IMR-90 (cell line): ENCODE measurements around the gene OR6C65. TPM values are rescaled to one million over a fixed set of nuclear protein-coding genes. Genes with fewer than 3 reads are reported as not detected.

ENCODE experiments used
- ATAC-seq: fragments of 200-7000 bp; cut with Tn5 transposase; 2 replicates; pipeline ENCODE4 v1.9.1; 2020; ENCODE audit warnings: low read depth, mild to moderate bottlenecking, moderate library complexity
- BruUV-seq: library from RNA; stranded (reverse); fragments of 400-500 nt; replicated peaks from 2 replicates; lab custom pipeline; 2021; lab: Mats Ljungman, UMichigan
- CTCF ChIA-PET: fragments of 300-600 bp; formaldehyde crosslinking; extraction: SDS; loops from one replicate; lab custom pipeline; 2021; ENCODE audit warnings: antibody characterized with exemption; lab: Yijun Ruan, JAX
- POLR2A ChIA-PET: fragments of 300-600 bp; sonication (Branson Sonifier 250); formaldehyde crosslinking; loops from one replicate; lab custom pipeline; 2022; ENCODE audit warnings: antibody characterized with exemption; ENCODE audit not compliant: unreplicated experiment; lab: Charles Lee
- DNase-seq: peaks from one replicate; pipeline ENCODE4 v3.0.0; 2013
- H2AFZ ChIP-seq: replicated peaks from 2 replicates; pipeline ENCODE3; 2013; ENCODE audit warnings: low read length, mild to moderate bottlenecking; ENCODE audit not compliant: poor library complexity
- H2AK5ac ChIP-seq: 2 replicates; pipeline ENCODE4 v1.6.1; 2013; ENCODE audit warnings: low read depth, low read length, inconsistent platforms
- H2AK9ac ChIP-seq: replicated peaks from 2 replicates; pipeline ENCODE3; 2013; ENCODE audit warnings: mild to moderate bottlenecking, low read depth, low read length, moderate library complexity; ENCODE audit not compliant: poor library complexity
- H2BK120ac ChIP-seq: 2 replicates; pipeline ENCODE4 v1.6.1; 2013; ENCODE audit warnings: low read depth, low read length, inconsistent platforms
- H2BK15ac ChIP-seq: 3 replicates; pipeline ENCODE4 v1.6.1; 2013; ENCODE audit warnings: low read depth, low read length, inconsistent platforms
- H2BK20ac ChIP-seq: 2 replicates; pipeline ENCODE4 v1.6.1; 2013; ENCODE audit warnings: low read depth, mild to moderate bottlenecking, inconsistent platforms, low read length, moderate library complexity
- H2BK5ac ChIP-seq: 2 replicates; pipeline ENCODE4 v1.6.1; 2013; ENCODE audit warnings: mild to moderate bottlenecking, low read depth, low read length, inconsistent platforms; ENCODE audit not compliant: poor library complexity, severe bottlenecking
- H3K14ac ChIP-seq: replicated peaks from 2 replicates; pipeline ENCODE4 v1.6.1; 2013; ENCODE audit warnings: low read depth, low read length, inconsistent platforms
- H3K18ac ChIP-seq: 2 replicates; pipeline ENCODE4 v1.6.1; 2013; ENCODE audit warnings: low read depth, low read length, control low read depth
- H3K23ac ChIP-seq: 2 replicates; pipeline ENCODE4 v1.6.1; 2013; ENCODE audit warnings: low read depth, low read length, inconsistent platforms
- H3K27ac ChIP-seq: 2 replicates; pipeline ENCODE4 v1.5.1; 2013; ENCODE audit warnings: mild to moderate bottlenecking, control low read depth, low read length; ENCODE audit not compliant: insufficient read depth
- H3K27me3 ChIP-seq: 2 replicates; pipeline ENCODE4 v1.6.1; 2013; ENCODE audit warnings: low read length; ENCODE audit not compliant: control insufficient read depth, insufficient read depth
- H3K36me3 ChIP-seq: 2 replicates; pipeline ENCODE4 v1.6.1; 2013; ENCODE audit warnings: low read length, mixed read lengths; ENCODE audit not compliant: control insufficient read depth, insufficient read depth
- H3K4ac ChIP-seq: 2 replicates; pipeline ENCODE4 v1.6.1; 2013; ENCODE audit warnings: low read depth, low read length, inconsistent platforms
- H3K4me1 ChIP-seq: 2 replicates; pipeline ENCODE4 v1.6.1; 2013; ENCODE audit warnings: low read length, mixed read lengths; ENCODE audit not compliant: control insufficient read depth, insufficient read depth
- H3K4me2 ChIP-seq: 2 replicates; pipeline ENCODE4 v1.6.1; 2013; ENCODE audit warnings: low read depth, mild to moderate bottlenecking, control low read depth, low read length, moderate library complexity
- H3K4me3 ChIP-seq: 2 replicates; pipeline ENCODE4 v1.5.1; 2013; ENCODE audit warnings: low read depth, mild to moderate bottlenecking, control low read depth, low read length, moderate library complexity; ENCODE audit not compliant: insufficient read depth
- H3K56ac ChIP-seq: 2 replicates; pipeline ENCODE4 v1.6.1; 2013; ENCODE audit warnings: low read length, inconsistent platforms; ENCODE audit not compliant: insufficient read depth; ENCODE audit errors: extremely low read depth
- H3K79me1 ChIP-seq, 2 experiments: 2 replicates each; pipeline ENCODE4 v1.6.1; 2013; ENCODE audit warnings: low read length in 2 of 2, inconsistent platforms in 1 of 2, low read depth in 1 of 2
- H3K9ac ChIP-seq: 2 replicates; pipeline ENCODE4 v1.6.1; 2013; ENCODE audit warnings: low read depth, low read length, control low read depth
- H3K9me1 ChIP-seq: 2 replicates; pipeline ENCODE4 v1.6.1; 2013; ENCODE audit warnings: low read length, inconsistent platforms; ENCODE audit not compliant: insufficient read depth
- H3K9me3 ChIP-seq: 2 replicates; pipeline ENCODE4 v1.6.1; 2013; ENCODE audit warnings: low read length; ENCODE audit not compliant: control insufficient read depth, insufficient read depth
- H4K20me1 ChIP-seq: 2 replicates; pipeline ENCODE4 v1.6.1; 2013; ENCODE audit warnings: low read length, inconsistent platforms; ENCODE audit not compliant: insufficient read depth
- H4K5ac ChIP-seq: 2 replicates; pipeline ENCODE4 v1.6.1; 2013; ENCODE audit warnings: mild to moderate bottlenecking, low read depth, low read length, control low read depth
- H4K8ac ChIP-seq, 2 experiments: 2 replicates each; pipeline ENCODE4 v1.6.1; 2013; ENCODE audit warnings: low read depth in 2 of 2, low read length in 2 of 2, control low read depth in 1 of 2, inconsistent platforms in 1 of 2
- H4K91ac ChIP-seq: 2 replicates; pipeline ENCODE4 v1.6.1; 2013; ENCODE audit warnings: low read depth, low read length, inconsistent platforms; ENCODE audit not compliant: insufficient read depth
- BHLHE40 ChIP-seq: fragments of 150-350 bp; IDR thresholded peaks from 2 replicates; pipeline ENCODE4 v1.6.1; 2016; ENCODE audit warnings: mild to moderate bottlenecking, low read depth, low read length
- CEBPB ChIP-seq: IDR thresholded peaks from 2 replicates; pipeline ENCODE4 v1.6.1; 2012; ENCODE audit warnings: low read depth, low read length, improper control_type of control experiment
- CHD1 ChIP-seq: IDR thresholded peaks from 2 replicates; pipeline ENCODE4 v1.6.1; 2012; ENCODE audit warnings: low read depth, low read length, improper control_type of control experiment
- FOS ChIP-seq: fragments of 150-350 bp; IDR thresholded peaks from 2 replicates; pipeline ENCODE4 v1.6.1; 2016; ENCODE audit warnings: low read depth, low read length
- MAZ ChIP-seq: IDR thresholded peaks from 2 replicates; pipeline ENCODE4 v1.6.1; 2012; ENCODE audit warnings: low read depth, mild to moderate bottlenecking, low read length, improper control_type of control experiment, moderate library complexity, borderline replicate concordance
- SMC3 ChIP-seq: fragments of 150-350 bp; IDR thresholded peaks from 2 replicates; pipeline ENCODE4 v1.6.1; 2016; ENCODE audit warnings: low read depth, mild to moderate bottlenecking, antibody characterized with exemption, low read length, moderate library complexity
- dilution Hi-C: fragments of 300-500 bp; cut with HindIII; formaldehyde crosslinking; loops from one replicate; pipeline ENCODE4 v1.14.3; 2018; ENCODE audit warnings: low sequenced_read_pairs; ENCODE audit not compliant: unreplicated experiment
- in situ Hi-C: fragments of 300-500 bp; cut with MboI; formaldehyde crosslinking; loops from 3 replicates; pipeline ENCODE4 v1.14.3; 2019; ENCODE audit warnings: low sequenced_read_pairs, inconsistent platforms, mixed read lengths
- intact Hi-C: fragments of 100-400 bp; cut with micrococcal nuclease; formaldehyde crosslinking; loops from 2 replicates; pipeline ENCODE4 v1.10.0; 2022
- polyA plus RNA-seq, 3 experiments: library from polyadenylated mRNA; depleted of rRNA; stranded (reverse); fragments of >200 nt; gene quantifications; 2 replicates each; pipeline ENCODE4 v1.2.3, GENCODE V29; 2012; ENCODE audit warnings: low replicate concordance in 1 of 3
- total RNA-seq: library from RNA; depleted of rRNA; stranded (reverse); fragments of >200 nt; gene quantifications from 2 replicates; pipeline ENCODE4 v1.2.3, GENCODE V29; 2012

Gene OR6C65
- total and polyA plus RNA-seq, 2 of the 4 experiments (the other 2 are of a cell fraction), result not detected

- BruUV-seq, result no TSS peak
- POLR2A ChIA-PET, result no interaction called here
- CTCF ChIA-PET, result no interaction called here
- Histone ChIP-seq H3K36me3 (no peaks in the 10 kb centered on the region), H4K20me1 (no peaks in the 10 kb centered on the region), H4K91ac (no peak overlapping the region), H3K9me3 (no peaks in the 10 kb centered on the region), H2AFZ (no peak overlapping the region), H4K5ac (no peak overlapping the region), H3K27ac (no peak overlapping the region), H2AK9ac (no peak overlapping the region), H4K8ac (no peak overlapping the region), H3K4me1 (no peaks in the 10 kb centered on the region), H2BK5ac (no peak overlapping the region), H2BK20ac (no peak overlapping the region), H3K79me1 (no peaks in the 10 kb centered on the region), H3K27me3 (no peaks in the 10 kb centered on the region), H3K9me1 (no peaks in the 10 kb centered on the region), H2BK15ac (no peak overlapping the region), H2BK120ac (no peak overlapping the region), H3K56ac (no peak overlapping the region), H3K9ac (no peak overlapping the region), H3K4ac (no peak overlapping the region), H3K18ac (no peak overlapping the region), H3K14ac (no peak overlapping the region), H2AK5ac (no peak overlapping the region), H3K4me3 (no peak overlapping the region), H3K4me2 (no peak overlapping the region), H3K23ac (no peak overlapping the region)
- in situ Hi-C loops, result no loop called here
- TF ChIP-seq FOS, result no peak
- no peak for TF ChIP-seq CHD1
- no peak for TF ChIP-seq CEBPB
- TF ChIP-seq BHLHE40, result no peak
- TF ChIP-seq SMC3, result no peak
- TF ChIP-seq MAZ, result no peak
- dilution Hi-C loops, result no loop called here
- intact Hi-C loops, result loop anchor here (10.0 kb wide), 1 partner anchor 141 kb away; the partner anchor contains the start of gene OR6C74
- ATAC-seq, result no peak
- DNase-seq, result no peak
Observed at GRCh38 chr12:55385891-55386290, 14.4 kb upstream of the OR6C65 start.
